Left ventricle myocardium inferior (tissue), 1 donor: ENCODE results near the gene IER5. TPM values are rescaled to one million over a fixed set of nuclear protein-coding genes. Genes with fewer than 3 reads are reported as not detected.

Source experiments
- DNase-seq: peaks from one replicate; pipeline ENCODE4 v3.0.0-alpha.2; 2020
- H3K27ac ChIP-seq: fragments of 200-600 bp; replicated peaks from 2 replicates; pipeline ENCODE4 v1.8.0; 2021
- H3K27me3 ChIP-seq: fragments of 200-600 bp; 2 replicates; pipeline ENCODE4 v1.8.0; 2021; ENCODE audit warnings: low read depth
- H3K36me3 ChIP-seq: fragments of 200-600 bp; 2 replicates; pipeline ENCODE4 v1.8.0; 2021
- H3K4me1 ChIP-seq: fragments of 200-600 bp; 2 replicates; pipeline ENCODE4 v1.8.0; 2021
- H3K4me3 ChIP-seq: fragments of 200-600 bp; 2 replicates; pipeline ENCODE4 v1.8.0; 2021; ENCODE audit warnings: mild to moderate bottlenecking, moderate library complexity
- H3K9me3 ChIP-seq: fragments of 200-600 bp; replicated peaks from 2 replicates; pipeline ENCODE4 v1.8.0; 2021
- intact Hi-C: fragments of 100-400 bp; cut with micrococcal nuclease; formaldehyde crosslinking; loops from one replicate; pipeline ENCODE4 v1.11.0; 2022
- total RNA-seq: library from RNA; stranded (reverse); fragmentation: NEBNext Ultra II Directional; extraction: Animal tissue kit (Norgen Biotek cat#: 25700); gene quantifications from one replicate; pipeline ENCODE4 v1.2.1, GENCODE V29; 2021
- TF ChIP-seq, protein P1 (sequence below): fragments of 200-600 bp; IDR thresholded peaks from 2 replicates; pipeline ENCODE4 v1.8.0; 2021; ENCODE audit warnings: antibody characterized with exemption, mild to moderate bottlenecking, borderline replicate concordance
- donor health status: DM: no; HTN: yes; CAD: no; lungs with severe emphysema.

Gene IER5
- total RNA-seq, 1 donor from 2014 or later: 22.1 TPM

DNA sequence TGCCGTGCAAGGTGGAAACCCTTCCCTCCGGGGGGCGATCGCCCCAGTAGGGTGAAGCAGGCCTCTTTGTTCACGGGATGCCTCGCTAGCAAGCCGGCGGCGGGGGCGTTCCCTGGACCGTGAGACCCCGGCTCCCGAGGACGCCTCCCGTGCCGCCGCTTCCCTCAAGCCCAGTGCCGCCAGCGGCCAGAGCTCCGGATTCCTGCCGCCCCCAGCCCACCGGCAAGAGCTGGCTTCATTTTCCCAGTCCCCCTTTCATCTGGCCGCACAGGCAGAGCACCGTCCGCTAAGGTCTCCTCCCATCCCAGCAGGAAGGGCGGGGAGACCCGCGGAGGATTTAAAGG, 16.3 kb downstream of the IER5 start:
- intact Hi-C loops: no loop called here
- no peaks in the 10 kb centered on the region for H3K27me3 ChIP-seq
- no peaks in the 10 kb centered on the region for H3K9me3 ChIP-seq
- H3K27ac ChIP-seq: peak overlapping the region; percentile 94
- H3K4me3 ChIP-seq: peak overlapping the region; percentile 86
- no peak for DNase-seq
- peaks cover 82% of the 10 kb centered on the region for H3K4me1 ChIP-seq
- no peaks in the 10 kb centered on the region for H3K36me3 ChIP-seq
- TF ChIP-seq, protein P1, sequence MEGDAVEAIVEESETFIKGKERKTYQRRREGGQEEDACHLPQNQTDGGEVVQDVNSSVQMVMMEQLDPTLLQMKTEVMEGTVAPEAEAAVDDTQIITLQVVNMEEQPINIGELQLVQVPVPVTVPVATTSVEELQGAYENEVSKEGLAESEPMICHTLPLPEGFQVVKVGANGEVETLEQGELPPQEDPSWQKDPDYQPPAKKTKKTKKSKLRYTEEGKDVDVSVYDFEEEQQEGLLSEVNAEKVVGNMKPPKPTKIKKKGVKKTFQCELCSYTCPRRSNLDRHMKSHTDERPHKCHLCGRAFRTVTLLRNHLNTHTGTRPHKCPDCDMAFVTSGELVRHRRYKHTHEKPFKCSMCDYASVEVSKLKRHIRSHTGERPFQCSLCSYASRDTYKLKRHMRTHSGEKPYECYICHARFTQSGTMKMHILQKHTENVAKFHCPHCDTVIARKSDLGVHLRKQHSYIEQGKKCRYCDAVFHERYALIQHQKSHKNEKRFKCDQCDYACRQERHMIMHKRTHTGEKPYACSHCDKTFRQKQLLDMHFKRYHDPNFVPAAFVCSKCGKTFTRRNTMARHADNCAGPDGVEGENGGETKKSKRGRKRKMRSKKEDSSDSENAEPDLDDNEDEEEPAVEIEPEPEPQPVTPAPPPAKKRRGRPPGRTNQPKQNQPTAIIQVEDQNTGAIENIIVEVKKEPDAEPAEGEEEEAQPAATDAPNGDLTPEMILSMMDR: peak; percentile 40

DNA sequence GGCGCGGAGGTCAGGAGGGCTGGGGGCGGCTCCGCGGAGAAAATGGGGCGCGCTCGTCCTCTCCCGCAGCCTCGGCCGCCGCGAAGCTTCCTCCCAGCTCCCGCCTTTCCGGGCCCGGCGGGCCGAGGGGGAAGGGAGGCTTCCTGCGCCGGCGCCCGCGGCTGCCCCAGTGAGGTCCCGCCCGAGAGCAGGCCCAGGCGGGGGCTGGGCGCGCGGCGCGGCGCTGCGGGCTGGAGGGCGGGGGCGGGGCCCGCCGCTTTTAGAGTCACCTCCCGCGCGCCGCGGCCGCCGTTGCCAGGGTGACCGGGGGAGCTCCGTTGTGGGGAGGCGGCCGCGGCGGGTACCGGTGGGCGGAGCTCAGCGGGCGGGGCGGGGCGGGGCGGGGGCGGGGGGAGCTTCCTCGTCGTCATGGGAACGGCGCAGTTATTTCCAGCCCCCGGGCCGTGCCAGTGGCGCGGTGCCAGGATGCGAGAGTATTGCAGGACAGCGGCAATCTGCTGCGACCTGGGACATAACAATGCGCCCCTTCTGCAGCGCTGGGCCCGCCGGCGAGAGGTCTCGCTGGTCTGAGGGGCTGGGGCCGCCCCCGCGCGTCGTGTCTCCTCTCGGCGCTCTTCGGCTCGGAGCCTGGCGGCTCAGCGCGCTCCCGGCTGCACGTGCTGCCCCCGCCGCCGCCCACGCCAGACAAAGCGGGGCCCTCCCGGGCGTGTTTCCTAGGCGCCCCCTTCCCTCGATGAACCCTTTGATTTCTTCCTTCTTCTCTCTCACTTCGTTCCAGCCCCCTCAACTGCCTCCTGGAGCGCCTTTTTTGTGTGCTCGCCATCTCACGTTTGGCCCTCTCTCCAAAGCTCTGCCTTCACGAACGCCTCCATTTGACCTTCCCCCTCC, 16.9 kb downstream of the IER5 start:
- Histone ChIP-seq H3K9me3 (no peaks in the 10 kb centered on the region), H3K27ac (peak overlapping the region; percentile 94), H3K36me3 (no peaks in the 10 kb centered on the region), H3K4me1 (peaks cover 76% of the 10 kb centered on the region), H3K27me3 (no peaks in the 10 kb centered on the region), H3K4me3 (peak overlapping the region; percentile 86)
- peak; percentile 97 for DNase-seq
- TF ChIP-seq, protein P1: no peak
- intact Hi-C loops: no loop called here

DNA sequence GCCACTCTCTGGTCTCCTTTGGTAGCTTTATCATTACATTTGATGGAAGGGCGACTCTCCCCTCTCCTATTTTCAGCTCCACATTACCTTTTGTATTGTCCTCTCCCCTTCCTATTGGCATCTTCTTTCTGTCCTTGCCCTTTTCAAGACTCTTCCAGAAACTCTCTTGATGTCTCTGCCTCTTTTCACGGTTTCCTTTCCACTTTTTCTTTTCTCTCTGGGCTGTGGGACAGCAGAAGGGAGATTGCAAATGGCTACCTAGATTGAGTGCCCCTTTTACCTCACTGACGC, 17.5 kb downstream of the IER5 start:
- Histone ChIP-seq H3K27me3 (no peaks in the 10 kb centered on the region), H3K36me3 (no peaks in the 10 kb centered on the region), H3K9me3 (no peaks in the 10 kb centered on the region), H3K27ac (peak overlapping the region; percentile 94), H3K4me3 (peak overlapping the region; percentile 86), H3K4me1 (peaks cover 73% of the 10 kb centered on the region)
- TF ChIP-seq, protein P1: no peak
- intact Hi-C loops: no loop called here
- DNase-seq: no peak

- no peaks in the 10 kb centered on the region for H3K27me3 ChIP-seq
- intact Hi-C loops: no loop called here
- peak overlapping the region; percentile 94 for H3K27ac ChIP-seq
- no peak for DNase-seq
- no peaks in the 10 kb centered on the region for H3K9me3 ChIP-seq
- H3K4me1 ChIP-seq: peaks cover 68% of the 10 kb centered on the region
- H3K36me3 ChIP-seq: no peaks in the 10 kb centered on the region
- no peak overlapping the region for H3K4me3 ChIP-seq
- TF ChIP-seq, protein P1: no peak
These were observed 18.0 kb downstream of the IER5 start for GRCh38 chr1:181106479-181106878.

DNA sequence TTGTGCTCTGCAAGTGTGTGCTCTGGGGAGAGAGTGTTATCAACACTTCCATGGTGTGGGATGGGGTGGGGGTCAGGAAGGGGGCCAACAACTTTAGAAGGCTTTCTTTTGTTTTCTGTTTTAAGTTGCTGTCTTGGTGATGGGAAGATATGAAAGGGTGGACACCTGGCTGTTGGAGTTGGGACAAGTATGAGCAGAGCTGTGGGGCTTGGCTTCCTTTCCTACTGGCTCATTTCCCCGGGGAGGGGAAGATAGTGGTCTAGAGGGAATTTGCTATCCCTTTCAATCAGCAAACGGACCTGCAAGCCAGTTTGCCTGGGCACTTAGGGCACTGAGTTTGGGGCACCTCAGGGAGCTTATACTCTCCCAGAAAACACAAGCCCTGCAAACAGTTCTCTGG, 19.2 kb downstream of the IER5 start:
- Histone ChIP-seq H3K27me3 (no peaks in the 10 kb centered on the region), H3K27ac (peak overlapping the region; percentile 94), H3K4me3 (no peak overlapping the region), H3K36me3 (no peaks in the 10 kb centered on the region), H3K9me3 (no peaks in the 10 kb centered on the region), H3K4me1 (peaks cover 68% of the 10 kb centered on the region)
- TF ChIP-seq, protein P1: no peak
- intact Hi-C loops: no loop called here
- DNase-seq: no peak
